ENCODE results near the gene ETFA. TPM values are rescaled to one million over a fixed set of nuclear protein-coding genes. Genes with fewer than 3 reads are reported as not detected.

Gene ETFA
- polyA plus RNA-seq, 2 of the 4 experiments (the other 2 are of a cell fraction) = 243 to 412 TPM

- peak; percentile 16 to 18; a peak in 3 of 6 replicates for ATAC-seq
- Histone ChIP-seq H3K4me3 (peak overlapping the region; percentile 18; the same call in 1 of the 3 replicates), H3K27ac (peak overlapping the region; percentile 22 to 53; a peak in 4 of 6 replicates), H3K4me2 (peak overlapping the region; percentile 69), H3K9me3 (no peaks in the 10 kb centered on the region), H3K4me1 (peaks cover 10% of the 10 kb centered on the region; the same call in 2 of the 3 replicates)
- no peak for FAIRE-seq
- 35% methylated on average over 12 of the region's 12 CpGs for WGBS (ENCODE audit: missing lambda C conversion rate)
- TF ChIP-seq POLR2A (IDR thresholded peaks at IDR 0.05; ENCODE audit: low read length) = no peak
- TF ChIP-seq KDM1A (IDR thresholded peaks at IDR 0.05; ENCODE audit: low read depth) = no peak
- no peak for TF ChIP-seq MAX (IDR thresholded peaks at IDR 0.05)
- TF ChIP-seq E2F6 (IDR thresholded peaks at IDR 0.05; ENCODE audit: borderline replicate concordance, low read depth) = no peak
- no peak for TF ChIP-seq NR3C1 (IDR thresholded peaks at IDR 0.05)
- TF ChIP-seq HEYL (CRISPR knock-in tag; IDR thresholded peaks at IDR 0.05) = no peak
- no peak for TF ChIP-seq TFCP2L1 (CRISPR knock-in tag; IDR thresholded peaks at IDR 0.05)
- TF ChIP-seq BHLHE40 (IDR thresholded peaks at IDR 0.05; ENCODE audit: low read depth, low read length) = no peak
- no peak for TF ChIP-seq EHMT2 (IDR thresholded peaks at IDR 0.05; ENCODE audit: low read depth)
- TF ChIP-seq ESRRA (IDR thresholded peaks at IDR 0.05; ENCODE audit: borderline replicate concordance, low read length) = no peak
- TF ChIP-seq EHF (CRISPR knock-in tag; IDR thresholded peaks at IDR 0.05) = no peak
- TF ChIP-seq RFX5 (IDR thresholded peaks at IDR 0.05) = no peak
- no peak for TF ChIP-seq ELK1 (IDR thresholded peaks at IDR 0.05; ENCODE audit: low read depth, low read length)
- TF ChIP-seq RARB (CRISPR knock-in tag; IDR thresholded peaks at IDR 0.05) = no peak
- TF ChIP-seq JUN (IDR thresholded peaks at IDR 0.05) = no peak
- ChIA-PET CTCF (interaction anchor here (0.7 to 6.3 kb wide), 44 partner anchors 8 to 682 kb away, joined by 3 to 115 read pairs (median 5); no protein-coding TSS in a partner anchor), POLR2A (no interaction called here)
- no peak for DNase-seq (ENCODE audit: low read depth in 1 of 2, low spot score in 1 of 2)
Observed at GRCh38 chr15:76190070-76190564, 121.2 kb downstream of the ETFA start.

GRCh38 chr15:76189106-76189505 lies 122.2 kb downstream of the ETFA start:
- CTCF ChIA-PET = interaction anchor here (1.0 to 6.3 kb wide), 13 partner anchors 7 to 678 kb away, joined by 3 to 115 read pairs (median 17); no protein-coding TSS in a partner anchor
- H3K4me3 ChIP-seq = no peak overlapping the region
- DNase-seq (ENCODE audit: low read depth in 1 of 2, low spot score in 1 of 2) (no peak), FAIRE-seq (no peak), ATAC-seq (no peak)
- 62% methylated on average over 2 of the region's 2 CpGs for WGBS (ENCODE audit: missing lambda C conversion rate)
- POLR2A ChIA-PET = no interaction called here
- no peaks in the 10 kb centered on the region for H3K9me3 ChIP-seq
- no peak overlapping the region for H3K27ac ChIP-seq
- H3K4me2 ChIP-seq = no peak overlapping the region
- no peak for TF ChIP-seq HDAC2 (IDR thresholded peaks at IDR 0.05)
- TF ChIP-seq NR3C1 (IDR thresholded peaks at IDR 0.05) = no peak
- no peak for TF ChIP-seq CHD2 (IDR thresholded peaks at IDR 0.05; ENCODE audit: low read length, partially characterized antibody)
- TF ChIP-seq EHMT2 (IDR thresholded peaks at IDR 0.05; ENCODE audit: low read depth) = no peak
- TF ChIP-seq MAFK (IDR thresholded peaks at IDR 0.05; ENCODE audit: partially characterized antibody) = no peak
- TF ChIP-seq E2F6 (IDR thresholded peaks at IDR 0.05; ENCODE audit: borderline replicate concordance, low read depth) = no peak
- no peak for TF ChIP-seq HEYL (CRISPR knock-in tag; IDR thresholded peaks at IDR 0.05)
- no peak for TF ChIP-seq CEBPB (IDR thresholded peaks at IDR 0.05)
- peaks cover 8% of the 10 kb centered on the region; the same call in 2 of the 3 replicates for H3K4me1 ChIP-seq

GRCh38 chr15:76187163-76187562 lies 124.1 kb downstream of the ETFA start:
- 82% methylated on average over 4 of the region's 4 CpGs for WGBS (ENCODE audit: missing lambda C conversion rate)
- ChIA-PET POLR2A (no interaction called here), CTCF (interaction anchor here (0.9 to 5.1 kb wide), 11 partner anchors 9 to 679 kb away, joined by 3 to 26 read pairs (median 4); no protein-coding TSS in a partner anchor)
- Histone ChIP-seq H3K4me2 (no peak overlapping the region), H3K4me1 (peaks cover 7% of the 10 kb centered on the region; the same call in 2 of the 3 replicates), H3K9me3 (no peaks in the 10 kb centered on the region), H3K27ac (no peak overlapping the region), H3K4me3 (no peak overlapping the region)
- no peak for TF ChIP-seq POLR2A (IDR thresholded peaks at IDR 0.05; ENCODE audit: low read length)
- no peak for FAIRE-seq
- no peak for DNase-seq (ENCODE audit: low read depth in 1 of 2, low spot score in 1 of 2)
- ATAC-seq = no peak

All from A549 (cell line).